Tibial artery (tissue), 4 donors: ENCODE data around the gene CHD6.

Experiments
- DNase-seq, 2 donors: peaks; one replicate each; pipeline ENCODE4 v3.0.0-alpha.2; 2019
- H3K27ac ChIP-seq, 2 donors: fragments of 200-600 bp; sonication (generic) in 1 of 2; 1 replicate in 1 of 2; 2 replicates in 1 of 2; pipeline ENCODE4 v1.5.1; 2018 to 2019; ENCODE audit warnings: mild to moderate bottlenecking in 1 of 2
- H3K27me3 ChIP-seq, 2 donors: fragments of 200-600 bp; sonication (generic) in 1 of 2; one replicate each; pipeline versions ENCODE4 v1.5.1 to v1.6.0; 2016 to 2019
- H3K36me3 ChIP-seq, 3 donors: fragments of 200-600 bp; sonication (generic) in 2 of 3; one replicate each; pipeline ENCODE4 v1.5.1; 2016 to 2019; ENCODE audit warnings: mild to moderate bottlenecking in 2 of 3
- H3K4me1 ChIP-seq, 4 donors: fragments of 200-600 bp; sonication (generic) in 2 of 4; 1 replicate in 3 of 4; 2 replicates in 1 of 4; pipeline ENCODE4 v1.5.1; 2016 to 2019
- H3K4me3 ChIP-seq, 2 donors: fragments of 200-600 bp; sonication (generic) in 1 of 2; 1 replicate in 1 of 2; 2 replicates in 1 of 2; pipeline ENCODE4 v1.5.1; 2018 to 2019; ENCODE audit warnings: mild to moderate bottlenecking in 2 of 2
- H3K9me3 ChIP-seq, 3 donors: fragments of 200-600 bp; sonication (generic) in 1 of 3; one replicate each; pipeline ENCODE4 v1.5.1; 2016 to 2019
- CTCF ChIP-seq, 2 experiments: fragments of 200-600 bp in 1 of 2; fragments of 450-650 bp in 1 of 2; IDR thresholded peaks; one replicate each; pipeline ENCODE4 v1.5.1; 2017 to 2019; ENCODE audit warnings: antibody characterized with exemption in 2 of 2, mild to moderate bottlenecking in 1 of 2, moderate library complexity in 1 of 2
- intact Hi-C: fragments of 100-400 bp; cut with DNase I; formaldehyde crosslinking; loops from one replicate; pipeline ENCODE4 v1.15.0; 2023; ENCODE audit warnings: low total_unique reads

CHD6 gene

GRCh38 chr20:41433203-41433602 is 185.0 kb downstream of the CHD6 start:
- peaks cover 32 to 85% (median 44%) of the 10 kb centered on the region in 3 donors for H3K36me3 ChIP-seq
- peaks cover 0 to 8% (median 1%) of the 10 kb centered on the region in 4 donors for H3K4me1 ChIP-seq
- no peak overlapping the region for H3K27ac ChIP-seq
- no peak for DNase-seq
- no peaks in the 10 kb centered on the region for H3K27me3 ChIP-seq
- intact Hi-C loops: no loop called here
- no peaks in the 10 kb centered on the region for H3K9me3 ChIP-seq
- no peak overlapping the region for H3K4me3 ChIP-seq
- TF ChIP-seq CTCF (IDR thresholded peaks at IDR 0.05): no peak

- no peak overlapping the region for H3K4me3 ChIP-seq
- H3K9me3 ChIP-seq: no peaks in the 10 kb centered on the region
- no peak overlapping the region for H3K27ac ChIP-seq
- DNase-seq: no peak
- intact Hi-C loops: no loop called here
- H3K27me3 ChIP-seq: no peaks in the 10 kb centered on the region
- no peak for TF ChIP-seq CTCF (IDR thresholded peaks at IDR 0.05)
- peaks cover 36 to 85% (median 44%) of the 10 kb centered on the region in 3 donors for H3K36me3 ChIP-seq
- peaks cover 0 to 8% (median 1%) of the 10 kb centered on the region in 4 donors for H3K4me1 ChIP-seq
Measured at GRCh38 chr20:41432746-41433145, 185.4 kb downstream of the CHD6 start.

GRCh38 chr20:41428285-41428684 is 189.9 kb downstream of the CHD6 start:
- Histone ChIP-seq H3K9me3 (no peaks in the 10 kb centered on the region), H3K27me3 (no peaks in the 10 kb centered on the region), H3K4me1 (peaks cover 0 to 8% (median 1%) of the 10 kb centered on the region in 4 donors), H3K27ac (no peak overlapping the region), H3K4me3 (no peak overlapping the region), H3K36me3 (peaks cover 39 to 75% (median 46%) of the 10 kb centered on the region in 3 donors)
- TF ChIP-seq CTCF (IDR thresholded peaks at IDR 0.05): no peak
- intact Hi-C loops: no loop called here
- no peak for DNase-seq

- Histone ChIP-seq H3K36me3 (peaks cover 43 to 74% (median 51%) of the 10 kb centered on the region in 3 donors), H3K4me3 (no peak overlapping the region), H3K9me3 (no peaks in the 10 kb centered on the region), H3K27ac (no peak overlapping the region), H3K4me1 (peaks cover 0 to 8% (median 1%) of the 10 kb centered on the region in 4 donors), H3K27me3 (no peaks in the 10 kb centered on the region)
- intact Hi-C loops: no loop called here
- TF ChIP-seq CTCF (IDR thresholded peaks at IDR 0.05): no peak
- DNase-seq: no peak
Measured at GRCh38 chr20:41427833-41428232, 190.3 kb downstream of the CHD6 start.

GRCh38 chr20:41426976-41427375 is 191.2 kb downstream of the CHD6 start:
- no peak for TF ChIP-seq CTCF (IDR thresholded peaks at IDR 0.05)
- Histone ChIP-seq H3K27ac (no peak overlapping the region), H3K4me1 (peaks cover 0 to 8% (median 1%) of the 10 kb centered on the region in 4 donors), H3K27me3 (no peaks in the 10 kb centered on the region), H3K4me3 (no peak overlapping the region), H3K9me3 (no peaks in the 10 kb centered on the region), H3K36me3 (peaks cover 51 to 83% (median 59%) of the 10 kb centered on the region in 3 donors)
- intact Hi-C loops: no loop called here
- no peak for DNase-seq
